Measurements from ENCODE around the gene BFSP1. TPM values are rescaled to one million over a fixed set of nuclear protein-coding genes. Genes with fewer than 3 reads are reported as not detected.

The BFSP1 gene
- total RNA-seq, 3 donors from 2014 or later: 0.17 to 1.1 (median 0.70) TPM

DNA sequence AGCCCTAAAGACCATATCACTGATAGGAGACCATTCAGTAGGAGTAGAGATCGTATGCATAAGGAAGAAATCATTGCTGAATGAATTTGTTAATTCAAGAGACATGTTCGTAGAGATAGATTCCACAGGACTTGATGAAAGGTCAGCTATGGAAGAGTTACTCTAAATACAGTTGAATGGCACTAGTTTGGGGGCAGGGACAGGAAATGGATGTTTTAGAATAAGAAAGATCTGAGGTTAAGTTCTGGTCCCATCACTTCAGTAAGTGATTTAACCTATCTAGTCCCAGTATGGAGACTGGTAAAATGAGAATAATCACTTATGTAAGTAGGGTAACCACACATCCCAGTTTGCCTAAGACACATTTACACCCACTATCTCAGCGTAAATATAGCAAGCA, 2.9 kb upstream of the BFSP1 start:
- Histone ChIP-seq H3K4me1 (ENCODE audit: low read depth) (peaks cover 13% of the 10 kb centered on the region), H3K36me3 (ENCODE audit: low read depth) (no peaks in the 10 kb centered on the region), H3K4me3 (no peak overlapping the region), H3K9me3 (no peaks in the 10 kb centered on the region)
- DNase-seq: no peak
- intact Hi-C loops (cut with DNase I, micrococcal nuclease): loop anchor here (10.0 kb wide), 1 partner anchor 81 kb away; no protein-coding TSS in a partner anchor
- TF ChIP-seq, protein P1, sequence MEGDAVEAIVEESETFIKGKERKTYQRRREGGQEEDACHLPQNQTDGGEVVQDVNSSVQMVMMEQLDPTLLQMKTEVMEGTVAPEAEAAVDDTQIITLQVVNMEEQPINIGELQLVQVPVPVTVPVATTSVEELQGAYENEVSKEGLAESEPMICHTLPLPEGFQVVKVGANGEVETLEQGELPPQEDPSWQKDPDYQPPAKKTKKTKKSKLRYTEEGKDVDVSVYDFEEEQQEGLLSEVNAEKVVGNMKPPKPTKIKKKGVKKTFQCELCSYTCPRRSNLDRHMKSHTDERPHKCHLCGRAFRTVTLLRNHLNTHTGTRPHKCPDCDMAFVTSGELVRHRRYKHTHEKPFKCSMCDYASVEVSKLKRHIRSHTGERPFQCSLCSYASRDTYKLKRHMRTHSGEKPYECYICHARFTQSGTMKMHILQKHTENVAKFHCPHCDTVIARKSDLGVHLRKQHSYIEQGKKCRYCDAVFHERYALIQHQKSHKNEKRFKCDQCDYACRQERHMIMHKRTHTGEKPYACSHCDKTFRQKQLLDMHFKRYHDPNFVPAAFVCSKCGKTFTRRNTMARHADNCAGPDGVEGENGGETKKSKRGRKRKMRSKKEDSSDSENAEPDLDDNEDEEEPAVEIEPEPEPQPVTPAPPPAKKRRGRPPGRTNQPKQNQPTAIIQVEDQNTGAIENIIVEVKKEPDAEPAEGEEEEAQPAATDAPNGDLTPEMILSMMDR (IDR thresholded peaks at IDR 0.05): no peak
- ATAC-seq: no peak

DNA sequence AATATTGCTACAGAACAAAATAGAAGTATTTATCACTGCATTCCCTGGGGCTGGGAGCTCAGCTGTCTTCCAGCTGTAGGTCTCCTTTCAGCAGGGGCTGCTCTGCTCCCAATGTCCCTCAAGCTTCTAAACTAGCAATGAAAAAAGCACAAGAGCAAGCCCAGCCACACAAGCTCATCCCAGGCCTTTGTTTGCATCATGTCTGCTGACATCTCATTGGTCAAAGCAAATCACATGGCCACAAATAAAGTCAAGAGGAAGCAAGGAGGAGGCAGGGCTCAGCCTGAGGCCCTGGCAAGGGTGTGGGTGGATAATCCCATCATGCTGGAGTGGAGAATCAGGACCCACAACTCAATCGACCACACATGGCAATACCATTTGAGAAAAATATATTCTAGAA, 2.2 kb upstream of the BFSP1 start:
- intact Hi-C loops (cut with DNase I, micrococcal nuclease): loop anchor here (10.0 kb wide), 1 partner anchor 81 kb away; no protein-coding TSS in a partner anchor
- H3K4me3 ChIP-seq: no peak overlapping the region
- peak in 1 of 3 donors; percentile 41 for DNase-seq

DNA sequence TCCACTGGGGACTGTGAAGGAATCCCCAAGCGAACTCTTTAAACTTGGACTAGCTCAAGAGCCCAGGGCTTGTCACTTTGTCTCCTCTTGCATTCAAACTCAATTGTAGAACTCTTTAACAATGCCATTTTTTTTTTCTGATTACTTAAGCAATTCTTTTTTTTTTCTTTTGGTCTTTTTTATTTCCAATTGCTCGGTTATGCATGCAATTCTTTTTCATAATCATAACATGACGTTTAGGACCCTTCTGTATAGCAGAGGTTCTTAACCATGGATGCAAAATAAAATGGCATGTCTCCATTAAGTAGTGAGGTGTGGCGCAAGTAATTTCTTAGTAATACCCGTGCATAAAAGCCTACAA, 466 bp upstream of the BFSP1 start:
- H3K4me3 ChIP-seq: no peak overlapping the region
- DNase-seq (no peak), ATAC-seq (no peak)
- TF ChIP-seq, protein P1 (IDR thresholded peaks at IDR 0.05): no peak
- intact Hi-C loops (cut with DNase I, micrococcal nuclease): loop anchor here (10.0 kb wide), 1 partner anchor 83 kb away; no protein-coding TSS in a partner anchor
- no peaks in the 10 kb centered on the region for H3K36me3 ChIP-seq (ENCODE audit: low read depth)
- peaks cover 13% of the 10 kb centered on the region for H3K4me1 ChIP-seq (ENCODE audit: low read depth)
- no peaks in the 10 kb centered on the region for H3K9me3 ChIP-seq

More for the DNA sequence above, 2.2 kb upstream of the BFSP1 start:
- ATAC-seq: peak; percentile 46
- H3K4me1 ChIP-seq (ENCODE audit: low read depth): peaks cover 13% of the 10 kb centered on the region
- TF ChIP-seq, protein P1 (IDR thresholded peaks at IDR 0.05): no peak
- H3K9me3 ChIP-seq: no peaks in the 10 kb centered on the region
- H3K36me3 ChIP-seq (ENCODE audit: low read depth): no peaks in the 10 kb centered on the region

DNA sequence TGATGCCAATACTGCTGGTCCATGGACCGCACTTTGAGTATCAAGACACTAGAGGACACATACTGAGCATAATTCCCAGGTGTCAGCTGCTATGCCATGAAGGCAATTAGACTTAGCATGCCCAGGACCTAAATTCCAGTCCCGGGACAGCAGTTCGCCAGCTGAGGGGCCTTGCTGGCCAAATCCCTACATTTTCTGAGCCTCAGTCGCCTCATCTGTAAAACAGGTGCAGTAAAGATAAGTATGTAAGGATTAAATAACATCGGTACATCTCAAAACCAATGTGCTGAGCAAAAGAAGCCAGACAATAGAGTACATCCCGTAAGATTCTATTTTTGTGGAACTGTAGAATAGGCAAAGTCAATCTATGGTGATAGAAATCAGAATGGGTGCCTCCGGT, 1.0 kb downstream of the BFSP1 start:
- Histone ChIP-seq H3K36me3 (ENCODE audit: low read depth) (no peaks in the 10 kb centered on the region), H3K9me3 (no peaks in the 10 kb centered on the region), H3K4me1 (ENCODE audit: low read depth) (peaks cover 13% of the 10 kb centered on the region), H3K4me3 (no peak overlapping the region)
- DNase-seq (no peak), ATAC-seq (no peak)
- intact Hi-C loops (cut with DNase I, micrococcal nuclease): loop anchor here (10.0 kb wide), 1 partner anchor 85 kb away; no protein-coding TSS in a partner anchor
- TF ChIP-seq, protein P1 (IDR thresholded peaks at IDR 0.05): no peak

DNA sequence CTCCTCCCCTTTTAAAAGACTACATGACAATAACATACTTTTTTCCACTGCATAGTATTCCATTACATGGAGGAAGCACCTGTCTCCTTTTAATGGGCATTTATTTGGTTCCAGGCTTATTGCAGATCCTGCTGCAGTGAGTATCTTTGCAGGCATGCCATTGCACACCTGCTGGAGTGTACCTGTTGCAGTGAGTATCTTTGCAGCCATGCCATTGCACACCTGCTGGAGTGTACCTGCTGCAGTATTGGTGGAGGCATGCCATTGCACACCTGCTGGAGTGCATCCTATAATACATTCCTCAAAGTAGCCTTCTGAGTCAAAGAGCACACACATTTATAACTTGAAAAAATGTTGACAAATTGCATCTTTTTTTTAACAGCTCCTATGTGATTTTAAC, 1.6 kb downstream of the BFSP1 start:
- ATAC-seq: no peak
- Histone ChIP-seq H3K4me1 (ENCODE audit: low read depth) (peaks cover 13% of the 10 kb centered on the region), H3K4me3 (no peak overlapping the region), H3K36me3 (ENCODE audit: low read depth) (no peaks in the 10 kb centered on the region), H3K9me3 (no peaks in the 10 kb centered on the region)
- intact Hi-C loops (cut with DNase I, micrococcal nuclease): no loop called here
- TF ChIP-seq, protein P1 (IDR thresholded peaks at IDR 0.05): no peak
- no peak for DNase-seq

DNA sequence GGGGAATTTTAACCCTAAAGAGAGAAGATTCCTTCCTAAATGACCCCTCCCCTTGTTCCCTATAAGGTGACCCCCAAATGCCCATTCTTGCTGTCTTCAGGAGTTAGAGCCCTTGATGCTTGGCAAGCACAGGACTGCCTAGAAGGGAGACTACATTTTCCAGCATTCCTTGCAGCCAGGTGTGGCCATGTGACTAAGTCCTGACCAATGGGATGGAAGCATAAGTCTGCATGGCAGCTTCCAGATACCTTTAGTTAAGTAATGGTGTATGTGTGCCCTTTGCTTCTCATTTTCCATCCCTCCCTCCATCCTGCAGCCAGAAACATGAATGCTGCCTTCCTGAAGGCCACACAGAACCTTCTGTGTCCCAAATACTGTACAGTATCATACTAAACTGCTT, 5.5 kb downstream of the BFSP1 start:
- DNase-seq (peak in 1 of 3 donors; percentile 50), ATAC-seq (peak; percentile 81)
- Histone ChIP-seq H3K9me3 (no peaks in the 10 kb centered on the region), H3K4me3 (no peak overlapping the region), H3K4me1 (ENCODE audit: low read depth) (peaks cover 2% of the 10 kb centered on the region), H3K36me3 (ENCODE audit: low read depth) (no peaks in the 10 kb centered on the region)
- intact Hi-C loops (cut with DNase I, micrococcal nuclease): no loop called here
- TF ChIP-seq, protein P1 (IDR thresholded peaks at IDR 0.05): no peak

Data from mucosa of descending colon (tissue), 3 donors.